Measurements from ENCODE around the gene CHST14.
"Not testable (repeated sequence)": the region's sequence is repeated elsewhere in the genome, so short reads cannot be mapped to it uniquely, and the experiment has no call there.

Gene CHST14

GRCh38 chr15:40440743-40441564 lies 29.8 kb upstream of the CHST14 start, which contains the start of gene BAHD1:
BAHD1 (plus strand) TSS chr15:40440953; CDS start chr15:40458465, 17,512 bp downstream.
- DNase-seq: peak; percentile 81 to 91 (median 88)

- DNase-seq: peak in 2 of 3 experiments; percentile 41 to 45
These were observed 28.9 kb upstream of the CHST14 start for GRCh38 chr15:40441565-40442531.

GRCh38 chr15:40443255-40443654 lies 27.5 kb upstream of the CHST14 start:
- DNase-seq: no peak

- DNase-seq: no peak
These were observed 26.9 kb upstream of the CHST14 start for GRCh38 chr15:40443846-40444245.

- no peak for DNase-seq
These were observed 26.0 kb upstream of the CHST14 start for GRCh38 chr15:40444736-40445135.

GRCh38 chr15:40445421-40445922 lies 25.3 kb upstream of the CHST14 start:
- no peak for DNase-seq

- no peak for DNase-seq
These were observed 24.6 kb upstream of the CHST14 start for GRCh38 chr15:40446144-40446543.

GRCh38 chr15:40448354-40448753 lies 22.4 kb upstream of the CHST14 start:
- no peak for DNase-seq

GRCh38 chr15:40449275-40449674 lies 21.5 kb upstream of the CHST14 start:
- DNase-seq: no peak

GRCh38 chr15:40450047-40450446 lies 20.7 kb upstream of the CHST14 start:
- DNase-seq: no peak

GRCh38 chr15:40451527-40452158 lies 19.1 kb upstream of the CHST14 start:
- DNase-seq: no peak

GRCh38 chr15:40452296-40453090 lies 18.3 kb upstream of the CHST14 start:
- DNase-seq: no peak

- DNase-seq: not testable (repeated sequence)
These were observed 16.8 kb upstream of the CHST14 start for GRCh38 chr15:40453941-40454340.

- DNase-seq: no peak
These were observed 15.8 kb upstream of the CHST14 start for GRCh38 chr15:40454904-40455391.

GRCh38 chr15:40456299-40456712 lies 14.5 kb upstream of the CHST14 start:
- no peak for DNase-seq

- DNase-seq: no peak
These were observed 14.0 kb upstream of the CHST14 start for GRCh38 chr15:40456738-40457137.

- no peak for DNase-seq
These were observed 12.1 kb upstream of the CHST14 start for GRCh38 chr15:40458495-40459371.

- no peak for DNase-seq
These were observed 11.3 kb upstream of the CHST14 start for GRCh38 chr15:40459391-40460015.

GRCh38 chr15:40460404-40460803 lies 10.4 kb upstream of the CHST14 start:
- DNase-seq: no peak

GRCh38 chr15:40461958-40462357 lies 8.8 kb upstream of the CHST14 start:
- DNase-seq: no peak

Measured in NCI-H1417 (cell line).